Measurements from ENCODE around the gene DCTD.

DNA sequence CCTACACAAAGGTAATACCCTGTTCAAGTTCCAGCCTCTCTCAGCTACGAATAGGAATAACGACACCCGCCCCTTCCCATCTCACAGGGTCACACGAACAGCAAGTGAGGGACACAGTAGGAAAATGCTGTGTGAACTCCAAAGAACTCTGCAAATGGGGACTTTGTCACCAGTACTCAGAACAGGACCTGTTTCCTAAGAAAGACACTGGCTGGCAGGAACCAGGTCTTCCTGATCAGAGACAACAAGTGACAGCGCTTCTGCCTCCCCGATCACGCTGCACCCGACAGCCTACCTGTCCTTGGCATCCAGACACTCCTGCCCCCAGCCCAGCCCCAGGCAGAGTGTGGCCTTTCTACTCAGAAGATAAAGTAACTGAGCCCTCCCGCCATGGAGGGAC lies 14.2 kb downstream of the DCTD start:
- TF ChIP-seq, protein P1, sequence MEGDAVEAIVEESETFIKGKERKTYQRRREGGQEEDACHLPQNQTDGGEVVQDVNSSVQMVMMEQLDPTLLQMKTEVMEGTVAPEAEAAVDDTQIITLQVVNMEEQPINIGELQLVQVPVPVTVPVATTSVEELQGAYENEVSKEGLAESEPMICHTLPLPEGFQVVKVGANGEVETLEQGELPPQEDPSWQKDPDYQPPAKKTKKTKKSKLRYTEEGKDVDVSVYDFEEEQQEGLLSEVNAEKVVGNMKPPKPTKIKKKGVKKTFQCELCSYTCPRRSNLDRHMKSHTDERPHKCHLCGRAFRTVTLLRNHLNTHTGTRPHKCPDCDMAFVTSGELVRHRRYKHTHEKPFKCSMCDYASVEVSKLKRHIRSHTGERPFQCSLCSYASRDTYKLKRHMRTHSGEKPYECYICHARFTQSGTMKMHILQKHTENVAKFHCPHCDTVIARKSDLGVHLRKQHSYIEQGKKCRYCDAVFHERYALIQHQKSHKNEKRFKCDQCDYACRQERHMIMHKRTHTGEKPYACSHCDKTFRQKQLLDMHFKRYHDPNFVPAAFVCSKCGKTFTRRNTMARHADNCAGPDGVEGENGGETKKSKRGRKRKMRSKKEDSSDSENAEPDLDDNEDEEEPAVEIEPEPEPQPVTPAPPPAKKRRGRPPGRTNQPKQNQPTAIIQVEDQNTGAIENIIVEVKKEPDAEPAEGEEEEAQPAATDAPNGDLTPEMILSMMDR (conservative IDR thresholded peaks at IDR 0.05 in 1 of 2, IDR thresholded peaks at IDR 0.05 in 1 of 2; ENCODE audit: low read depth in 1 of 2, low read length in 2 of 2) = no peak
- no peak for TF ChIP-seq EZH2 (IDR thresholded peaks at IDR 0.05; ENCODE audit: low read length, missing control alignments)

Measured in fibroblast of lung (primary cell).